Glutamatergic neuron (in vitro differentiated cells): Measurements from ENCODE around the gene SLC35C1. TPM values are rescaled to one million over a fixed set of nuclear protein-coding genes. Genes with fewer than 3 reads are reported as not detected.
"Not testable (repeated sequence)": the region's sequence is repeated elsewhere in the genome, so short reads cannot be mapped to it uniquely, and the experiment has no call there.

Experiments used
- DNase-seq: peaks from one replicate; pipeline ENCODE4 v3.0.0; 2022
- H3K27ac Mint-ChIP-seq: one replicate; pipeline ENCODE4 v1.8.0; 2020; ENCODE audit warnings: mild to moderate bottlenecking, mixed read lengths, inconsistent platforms; ENCODE audit not compliant: unreplicated experiment
- H3K27me3 Mint-ChIP-seq: one replicate; pipeline ENCODE4 v1.8.0; 2020; ENCODE audit warnings: mild to moderate bottlenecking, moderate library complexity, mixed read lengths, inconsistent platforms; ENCODE audit not compliant: unreplicated experiment
- H3K36me3 Mint-ChIP-seq: one replicate; pipeline ENCODE4 v1.8.0; 2020; ENCODE audit warnings: mild to moderate bottlenecking, mixed read lengths, inconsistent platforms; ENCODE audit not compliant: unreplicated experiment
- H3K4me1 Mint-ChIP-seq: one replicate; pipeline ENCODE4 v1.8.0; 2020; ENCODE audit warnings: mild to moderate bottlenecking, low read depth, mixed read lengths, inconsistent platforms; ENCODE audit not compliant: unreplicated experiment
- H3K4me3 Mint-ChIP-seq: one replicate; pipeline ENCODE4 v1.8.0; 2020; ENCODE audit warnings: mild to moderate bottlenecking, mixed read lengths, inconsistent platforms; ENCODE audit not compliant: unreplicated experiment
- H3K9me3 Mint-ChIP-seq: one replicate; pipeline ENCODE4 v1.8.0; 2020; ENCODE audit warnings: mild to moderate bottlenecking, moderate library complexity, mixed read lengths, inconsistent platforms; ENCODE audit not compliant: unreplicated experiment
- total RNA-seq: library from RNA; stranded (reverse); fragmentation: NEBNext Ultra II Directional; extraction: Animal tissue kit (Norgen Biotek cat#: 25700); gene quantifications from one replicate; pipeline ENCODE4 v1.2.1, GENCODE V29; 2021; ENCODE audit not compliant: unreplicated experiment
- TF ChIP-seq, protein P1 (sequence below): fragments of 200-600 bp; sonication (generic); IDR thresholded peaks from one replicate; pipeline ENCODE4 v1.5.0; 2021; ENCODE audit not compliant: partially characterized antibody, unreplicated experiment

The SLC35C1 gene
- total RNA-seq, 1 donor from 2014 or later = 20.9 TPM

DNA sequence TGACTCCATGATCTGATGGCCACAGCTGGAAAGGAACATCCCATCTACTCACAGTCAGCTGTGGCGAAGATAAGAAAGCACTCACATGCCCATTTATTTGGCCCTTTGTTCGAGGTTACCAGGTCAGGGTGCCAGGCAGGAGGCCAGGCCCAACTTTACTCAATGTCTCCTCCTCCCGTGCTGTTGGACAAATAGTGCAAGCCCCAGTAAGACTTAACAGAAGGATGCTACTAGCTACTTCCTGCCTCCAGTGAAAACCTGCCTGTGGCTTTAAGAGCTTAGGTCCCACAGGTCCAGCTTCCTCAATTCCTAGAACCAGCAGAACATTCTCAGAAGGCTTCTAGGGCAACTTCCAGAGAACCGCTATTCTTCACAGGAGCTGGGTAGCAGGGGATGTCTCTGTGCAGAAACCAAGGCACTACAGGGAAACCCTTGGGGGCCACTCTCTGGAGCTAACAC is 29.4 kb downstream of the SLC35C1 start:
- DNase-seq = no peak
- Mint-ChIP-seq H3K27me3 (peaks cover 2% of the 10 kb centered on the region), H3K27ac (no peak overlapping the region), H3K4me3 (no peak overlapping the region), H3K4me1 (peaks cover 1% of the 10 kb centered on the region), H3K9me3 (no peaks in the 10 kb centered on the region), H3K36me3 (no peaks in the 10 kb centered on the region)
- TF ChIP-seq, protein P1, sequence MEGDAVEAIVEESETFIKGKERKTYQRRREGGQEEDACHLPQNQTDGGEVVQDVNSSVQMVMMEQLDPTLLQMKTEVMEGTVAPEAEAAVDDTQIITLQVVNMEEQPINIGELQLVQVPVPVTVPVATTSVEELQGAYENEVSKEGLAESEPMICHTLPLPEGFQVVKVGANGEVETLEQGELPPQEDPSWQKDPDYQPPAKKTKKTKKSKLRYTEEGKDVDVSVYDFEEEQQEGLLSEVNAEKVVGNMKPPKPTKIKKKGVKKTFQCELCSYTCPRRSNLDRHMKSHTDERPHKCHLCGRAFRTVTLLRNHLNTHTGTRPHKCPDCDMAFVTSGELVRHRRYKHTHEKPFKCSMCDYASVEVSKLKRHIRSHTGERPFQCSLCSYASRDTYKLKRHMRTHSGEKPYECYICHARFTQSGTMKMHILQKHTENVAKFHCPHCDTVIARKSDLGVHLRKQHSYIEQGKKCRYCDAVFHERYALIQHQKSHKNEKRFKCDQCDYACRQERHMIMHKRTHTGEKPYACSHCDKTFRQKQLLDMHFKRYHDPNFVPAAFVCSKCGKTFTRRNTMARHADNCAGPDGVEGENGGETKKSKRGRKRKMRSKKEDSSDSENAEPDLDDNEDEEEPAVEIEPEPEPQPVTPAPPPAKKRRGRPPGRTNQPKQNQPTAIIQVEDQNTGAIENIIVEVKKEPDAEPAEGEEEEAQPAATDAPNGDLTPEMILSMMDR = no peak

DNA sequence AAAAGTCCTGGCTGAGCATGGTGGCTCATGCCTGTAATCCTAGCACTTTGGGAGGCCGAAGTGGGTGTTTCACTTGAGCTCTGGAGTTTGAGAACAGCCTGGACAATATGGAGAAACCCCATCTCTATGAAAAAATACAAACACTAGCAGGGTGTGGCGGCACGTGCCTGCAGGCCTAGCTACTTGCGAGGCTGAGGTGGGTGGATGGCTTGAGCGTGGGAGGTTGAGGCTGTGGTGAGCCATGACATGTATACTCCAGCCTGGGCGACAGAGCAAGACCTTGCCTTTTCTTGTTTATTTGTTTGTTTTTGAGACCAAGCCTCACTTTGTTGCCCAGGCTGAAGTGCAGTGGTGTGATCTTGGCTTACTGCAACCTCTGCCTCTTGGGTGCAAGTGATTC is 34.3 kb downstream of the SLC35C1 start:
- H3K27me3 Mint-ChIP-seq = peaks cover 2% of the 10 kb centered on the region
- no peaks in the 10 kb centered on the region for H3K36me3 Mint-ChIP-seq
- TF ChIP-seq, protein P1 = no peak
- no peak for DNase-seq
- no peak overlapping the region for H3K4me3 Mint-ChIP-seq
- no peaks in the 10 kb centered on the region for H3K9me3 Mint-ChIP-seq
- H3K4me1 Mint-ChIP-seq = no peaks in the 10 kb centered on the region
- no peak overlapping the region for H3K27ac Mint-ChIP-seq

DNA sequence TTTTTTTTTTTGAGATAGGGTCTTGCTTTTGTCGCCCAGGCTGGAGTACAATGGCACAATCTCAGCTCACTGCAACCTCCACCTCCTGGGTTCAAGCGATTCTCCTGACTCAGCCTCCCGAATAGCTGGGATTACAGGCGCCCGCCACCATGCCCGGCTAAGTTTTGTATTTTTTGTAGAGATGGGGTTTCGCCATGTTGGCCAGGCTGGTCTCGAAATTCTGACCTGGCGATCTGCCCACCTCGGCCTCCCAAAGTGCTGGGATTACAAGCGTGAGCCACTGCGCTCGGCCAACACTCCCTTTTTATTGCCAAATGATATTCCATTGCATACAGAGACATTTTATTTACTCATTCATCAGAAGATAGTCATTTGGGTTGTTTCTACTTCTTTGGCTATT is 35.3 kb downstream of the SLC35C1 start:
- H3K4me3 Mint-ChIP-seq, H3K27ac Mint-ChIP-seq, H3K27me3 Mint-ChIP-seq, H3K9me3 Mint-ChIP-seq, H3K36me3 Mint-ChIP-seq, H3K4me1 Mint-ChIP-seq, DNase-seq: not testable (repeated sequence)

DNA sequence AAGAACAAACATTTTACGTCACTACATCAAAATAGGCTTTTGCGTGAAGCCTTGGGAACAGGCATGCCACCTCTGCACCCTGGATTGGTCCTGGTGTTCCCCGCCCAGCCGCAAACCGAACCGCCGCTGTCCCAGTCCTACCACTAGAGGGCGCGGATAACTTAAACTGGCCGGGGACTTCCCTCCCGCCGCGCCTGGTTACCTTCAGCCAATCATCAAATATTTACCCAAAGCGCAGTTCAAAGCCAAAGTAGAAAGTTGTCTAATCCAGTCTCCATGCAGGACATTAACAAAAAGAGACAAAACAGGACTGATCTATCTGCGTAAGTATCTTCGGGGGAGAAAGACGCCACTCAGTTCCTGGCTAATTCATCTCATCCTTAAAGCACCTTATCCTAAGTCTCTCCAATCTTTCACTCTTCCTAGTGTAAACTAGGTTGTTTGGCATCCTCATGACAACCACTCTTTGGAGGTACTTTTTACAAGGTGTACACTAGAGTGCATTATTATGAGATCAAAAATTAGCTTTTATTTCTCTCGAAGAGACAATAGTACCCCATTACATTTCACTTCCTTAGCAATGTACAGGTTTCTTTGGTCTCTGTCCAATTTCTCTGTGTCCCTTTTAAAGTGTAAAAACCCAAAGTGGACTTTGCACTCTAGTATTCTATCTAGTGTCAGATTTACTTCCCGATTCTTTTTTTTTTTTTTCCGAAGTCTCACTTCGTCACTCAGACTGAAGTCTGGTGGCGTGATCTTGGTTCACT is 38.4 kb downstream of the SLC35C1 start:
- H3K4me3 Mint-ChIP-seq = peak overlapping the region; percentile 53

DNA sequence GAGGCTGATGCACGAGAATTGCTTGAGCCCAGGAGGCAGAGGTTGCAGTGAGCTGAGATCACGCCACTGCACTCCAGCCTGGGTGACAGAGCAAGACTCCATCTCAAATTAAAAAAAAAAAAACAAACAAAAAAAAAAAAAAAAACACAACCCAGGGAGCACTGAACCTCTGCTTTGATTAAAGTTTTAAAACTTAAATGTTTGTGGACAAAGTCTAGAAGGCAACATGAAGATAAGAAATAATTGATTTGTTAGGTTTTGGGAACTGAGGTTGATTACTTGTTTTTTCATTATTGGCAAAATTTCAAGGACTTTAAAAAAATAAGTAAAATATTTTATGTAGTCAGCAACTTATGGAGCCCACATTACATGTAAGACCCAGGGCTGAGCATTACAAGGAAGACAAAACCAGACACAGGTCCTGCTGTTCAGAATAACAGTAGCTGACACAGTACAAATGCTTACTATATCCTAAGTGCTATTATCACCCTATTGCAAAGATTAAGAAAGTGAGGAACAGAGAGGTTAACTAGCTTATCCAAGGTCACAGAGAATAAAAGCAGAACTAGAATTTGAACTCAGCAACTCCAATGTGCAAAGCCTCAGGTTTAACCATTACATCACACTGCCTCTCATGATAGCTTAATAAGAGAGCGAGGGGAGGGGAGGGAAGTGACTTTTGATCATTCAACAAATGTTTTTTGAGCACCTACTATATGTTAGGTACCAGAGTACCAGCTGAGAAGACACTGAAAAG is 40.1 kb downstream of the SLC35C1 start:
- Mint-ChIP-seq H3K27me3 (peaks cover 7% of the 10 kb centered on the region), H3K36me3 (no peaks in the 10 kb centered on the region), H3K4me1 (peaks cover 7% of the 10 kb centered on the region), H3K27ac (no peak overlapping the region), H3K4me3 (no peak overlapping the region), H3K9me3 (peaks cover 5% of the 10 kb centered on the region)
- DNase-seq = no peak
- TF ChIP-seq, protein P1 = no peak

More for the DNA sequence above, 38.4 kb downstream of the SLC35C1 start:
- TF ChIP-seq, protein P1 = peak; percentile 92
- DNase-seq = peak; percentile 88
- H3K36me3 Mint-ChIP-seq = no peaks in the 10 kb centered on the region
- H3K27ac Mint-ChIP-seq = no peak overlapping the region
- peaks cover 7% of the 10 kb centered on the region for H3K4me1 Mint-ChIP-seq
- H3K27me3 Mint-ChIP-seq = peaks cover 7% of the 10 kb centered on the region
- peaks cover 5% of the 10 kb centered on the region for H3K9me3 Mint-ChIP-seq
